ENCODE results near the gene COL23A1.

The COL23A1 gene

DNA sequence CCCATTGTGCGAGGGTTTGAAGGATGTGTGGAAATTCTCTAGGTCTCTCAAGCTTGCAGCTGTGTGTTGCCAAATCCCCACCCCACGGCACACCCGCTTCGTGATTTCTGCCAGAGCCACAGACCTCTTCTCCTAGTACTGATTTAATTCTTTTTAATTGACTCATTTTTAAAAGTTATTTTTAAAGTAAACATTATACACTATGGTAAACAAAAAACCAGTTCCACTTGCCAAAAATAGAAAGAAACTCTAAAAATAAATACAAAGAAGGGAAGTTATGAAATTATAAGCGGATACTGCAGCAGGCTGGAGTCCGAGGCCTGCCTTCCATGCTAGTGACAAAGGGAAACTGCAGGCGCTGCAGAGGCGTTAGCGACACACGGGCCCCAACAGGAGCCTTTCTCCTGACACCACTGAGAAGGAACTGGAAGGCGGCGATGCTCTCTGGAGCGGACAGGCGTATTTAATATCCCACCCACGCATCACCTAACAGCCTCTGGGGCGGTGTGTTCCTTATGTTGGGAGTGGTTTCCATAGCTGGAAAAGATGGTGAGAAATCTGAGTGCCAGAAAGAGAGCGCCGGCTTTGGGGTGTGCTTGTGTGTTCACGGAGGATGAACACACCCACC, 122.5 kb downstream of the COL23A1 start:
- Histone ChIP-seq H3K9me3 (replicated peaks in 1 of 2; ENCODE audit: control insufficient read depth in 2 of 2, insufficient read depth in 1 of 2, low read depth in 1 of 2, low read length in 2 of 2) (peaks cover 0 to 3% of the 10 kb centered on the region in 2 donors), H3K4ac (ENCODE audit: low read length) (no peak overlapping the region), H2BK5ac (ENCODE audit: low read length) (no peak overlapping the region), H3K4me3 (ENCODE audit: low read length in 2 of 2) (no peak overlapping the region), H2AFZ (ENCODE audit: low read length) (peak overlapping the region; percentile 66), H2AK5ac (ENCODE audit: low read depth, low read length) (no peak overlapping the region), H3K27me3 (ENCODE audit: control insufficient read depth in 3 of 3, insufficient read depth in 3 of 3, low read depth in 1 of 3, low read length in 3 of 3) (no peaks in the 10 kb centered on the region), H2BK12ac (ENCODE audit: low read length) (no peak overlapping the region), H3K4me2 (ENCODE audit: insufficient read depth, low read length, poor library complexity, severe bottlenecking) (no peak overlapping the region), H3K79me1 (ENCODE audit: low read depth, low read length) (no peaks in the 10 kb centered on the region), H3K18ac (ENCODE audit: low read length) (no peak overlapping the region), H4K8ac (ENCODE audit: low read depth, low read length) (no peak overlapping the region), H3K9ac (ENCODE audit: low read depth, low read length, poor library complexity) (no peak overlapping the region), H2BK15ac (ENCODE audit: low read length) (no peak overlapping the region), H3K4me1 (ENCODE audit: control insufficient read depth in 2 of 2, insufficient read depth in 1 of 2, low read depth in 1 of 2, low read length in 2 of 2) (peaks cover 13 to 22% of the 10 kb centered on the region in 2 donors), H3K23ac (ENCODE audit: low read depth, low read length, poor library complexity) (no peak overlapping the region), H3K27ac (replicated peaks; ENCODE audit: low read length) (no peak overlapping the region), H4K91ac (ENCODE audit: low read depth, low read length, poor library complexity) (no peak overlapping the region), H2BK120ac (ENCODE audit: low read depth, low read length) (no peak overlapping the region), H3K14ac (ENCODE audit: low read length) (no peak overlapping the region), H3K36me3 (replicated peaks in 1 of 2; ENCODE audit: control insufficient read depth in 2 of 2, insufficient read depth in 2 of 2, low read length in 2 of 2) (no peaks in the 10 kb centered on the region)
- no peak for DNase-seq (ENCODE audit: low spot score)
- WGBS, 2 donors (ENCODE audit: extremely low coverage in 2 of 2, insufficient read length in 2 of 2, insufficient replicate concordance in 1 of 2), result no CpG with 5 or more reads among the region's 19 CpGs

DNA sequence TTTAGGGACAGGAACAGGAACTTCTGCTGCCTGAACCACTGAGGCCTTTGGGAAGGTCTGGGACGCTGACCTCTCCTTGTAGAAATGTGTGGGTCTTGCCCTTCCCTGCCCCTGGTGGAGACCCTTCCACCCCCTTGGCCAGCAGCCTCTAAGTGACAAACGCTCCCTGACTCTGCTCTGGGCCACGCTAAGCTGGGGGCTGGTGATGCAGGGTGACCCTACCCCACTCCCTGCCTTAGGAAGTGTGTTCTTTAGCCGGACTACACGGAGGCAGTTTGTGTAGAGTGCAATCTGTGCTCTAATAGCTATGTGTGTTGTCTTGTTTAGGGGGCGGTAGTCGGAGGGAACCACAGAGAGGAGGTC, 123.0 kb downstream of the COL23A1 start:
- no peaks in the 10 kb centered on the region for H3K36me3 ChIP-seq (replicated peaks in 1 of 2; ENCODE audit: control insufficient read depth in 2 of 2, insufficient read depth in 2 of 2, low read length in 2 of 2)
- H3K4me1 ChIP-seq (ENCODE audit: control insufficient read depth in 2 of 2, insufficient read depth in 1 of 2, low read depth in 1 of 2, low read length in 2 of 2), result peaks cover 13 to 23% of the 10 kb centered on the region in 2 donors
- H2AFZ ChIP-seq (ENCODE audit: low read length), result peak overlapping the region; percentile 31
- no peaks in the 10 kb centered on the region for H3K79me1 ChIP-seq (ENCODE audit: low read depth, low read length)
- no peak overlapping the region for H2BK15ac ChIP-seq (ENCODE audit: low read length)
- H3K9me3 ChIP-seq (replicated peaks in 1 of 2; ENCODE audit: control insufficient read depth in 2 of 2, insufficient read depth in 1 of 2, low read depth in 1 of 2, low read length in 2 of 2), result peaks cover 0 to 3% of the 10 kb centered on the region in 2 donors
- no peak overlapping the region for H3K14ac ChIP-seq (ENCODE audit: low read length)
- WGBS, 2 donors (ENCODE audit: extremely low coverage in 2 of 2, insufficient read length in 2 of 2, insufficient replicate concordance in 1 of 2), result no CpG with 5 or more reads among the region's 7 CpGs
- H3K27ac ChIP-seq (replicated peaks; ENCODE audit: low read length), result no peak overlapping the region
- peak overlapping the region; percentile 18 for H2BK12ac ChIP-seq (ENCODE audit: low read length)
- H3K23ac ChIP-seq (ENCODE audit: low read depth, low read length, poor library complexity), result peak overlapping the region; percentile 83
- no peak overlapping the region for H3K4me3 ChIP-seq (ENCODE audit: low read length in 2 of 2)
- H4K8ac ChIP-seq (ENCODE audit: low read depth, low read length), result no peak overlapping the region
- H2AK5ac ChIP-seq (ENCODE audit: low read depth, low read length), result no peak overlapping the region
- no peaks in the 10 kb centered on the region for H3K27me3 ChIP-seq (ENCODE audit: control insufficient read depth in 3 of 3, insufficient read depth in 3 of 3, low read depth in 1 of 3, low read length in 3 of 3)
- no peak overlapping the region for H3K4me2 ChIP-seq (ENCODE audit: insufficient read depth, low read length, poor library complexity, severe bottlenecking)
- no peak overlapping the region for H3K4ac ChIP-seq (ENCODE audit: low read length)
- H4K91ac ChIP-seq (ENCODE audit: low read depth, low read length, poor library complexity), result no peak overlapping the region
- no peak overlapping the region for H3K9ac ChIP-seq (ENCODE audit: low read depth, low read length, poor library complexity)
- no peak overlapping the region for H2BK5ac ChIP-seq (ENCODE audit: low read length)
- DNase-seq (ENCODE audit: low spot score), result no peak
- H2BK120ac ChIP-seq (ENCODE audit: low read depth, low read length), result peak overlapping the region; percentile 52
- peak overlapping the region; percentile 84 for H3K18ac ChIP-seq (ENCODE audit: low read length)

DNA sequence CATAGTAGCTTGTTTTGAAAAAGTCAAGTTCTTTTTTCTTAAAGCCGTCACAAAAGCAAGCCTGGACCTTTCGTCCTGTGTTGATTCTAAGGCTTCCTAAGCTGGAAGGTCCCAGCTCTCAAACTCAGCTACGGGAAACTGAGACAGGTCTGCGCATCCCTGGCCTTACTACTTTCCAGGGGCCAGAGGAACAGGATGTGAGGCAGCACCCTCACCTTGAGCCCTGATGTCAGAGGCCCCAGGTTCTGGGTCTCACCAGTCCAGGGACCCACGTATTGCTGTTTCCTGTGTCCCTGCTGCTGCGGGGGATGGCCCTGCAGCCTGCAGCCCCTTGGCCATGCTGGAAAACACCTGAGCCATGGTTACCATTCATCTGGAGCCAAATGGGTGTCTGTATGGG, 123.9 kb downstream of the COL23A1 start:
- Histone ChIP-seq H2AK5ac (ENCODE audit: low read depth, low read length) (no peak overlapping the region), H2BK12ac (ENCODE audit: low read length) (no peak overlapping the region), H3K18ac (ENCODE audit: low read length) (peak overlapping the region; percentile 28), H3K4me2 (ENCODE audit: insufficient read depth, low read length, poor library complexity, severe bottlenecking) (no peak overlapping the region), H2BK15ac (ENCODE audit: low read length) (no peak overlapping the region), H3K27me3 (ENCODE audit: control insufficient read depth in 3 of 3, insufficient read depth in 3 of 3, low read depth in 1 of 3, low read length in 3 of 3) (no peaks in the 10 kb centered on the region), H3K27ac (replicated peaks; ENCODE audit: low read length) (no peak overlapping the region), H2BK120ac (ENCODE audit: low read depth, low read length) (no peak overlapping the region), H4K91ac (ENCODE audit: low read depth, low read length, poor library complexity) (no peak overlapping the region), H3K23ac (ENCODE audit: low read depth, low read length, poor library complexity) (no peak overlapping the region), H2BK5ac (ENCODE audit: low read length) (no peak overlapping the region), H3K4me1 (ENCODE audit: control insufficient read depth in 2 of 2, insufficient read depth in 1 of 2, low read depth in 1 of 2, low read length in 2 of 2) (peaks cover 10 to 24% of the 10 kb centered on the region in 2 donors), H4K8ac (ENCODE audit: low read depth, low read length) (no peak overlapping the region), H3K9me3 (replicated peaks in 1 of 2; ENCODE audit: control insufficient read depth in 2 of 2, insufficient read depth in 1 of 2, low read depth in 1 of 2, low read length in 2 of 2) (peaks cover 0 to 3% of the 10 kb centered on the region in 2 donors), H3K36me3 (replicated peaks in 1 of 2; ENCODE audit: control insufficient read depth in 2 of 2, insufficient read depth in 2 of 2, low read length in 2 of 2) (no peaks in the 10 kb centered on the region), H3K9ac (ENCODE audit: low read depth, low read length, poor library complexity) (peak overlapping the region; percentile 13), H3K79me1 (ENCODE audit: low read depth, low read length) (no peaks in the 10 kb centered on the region), H3K14ac (ENCODE audit: low read length) (no peak overlapping the region), H2AFZ (ENCODE audit: low read length) (no peak overlapping the region), H3K4me3 (ENCODE audit: low read length in 2 of 2) (no peak overlapping the region), H3K4ac (ENCODE audit: low read length) (no peak overlapping the region)
- DNase-seq (ENCODE audit: low spot score), result no peak
- no CpG with 5 or more reads among the region's 6 CpGs for WGBS, 2 donors (ENCODE audit: extremely low coverage in 2 of 2, insufficient read length in 2 of 2, insufficient replicate concordance in 1 of 2)

DNA sequence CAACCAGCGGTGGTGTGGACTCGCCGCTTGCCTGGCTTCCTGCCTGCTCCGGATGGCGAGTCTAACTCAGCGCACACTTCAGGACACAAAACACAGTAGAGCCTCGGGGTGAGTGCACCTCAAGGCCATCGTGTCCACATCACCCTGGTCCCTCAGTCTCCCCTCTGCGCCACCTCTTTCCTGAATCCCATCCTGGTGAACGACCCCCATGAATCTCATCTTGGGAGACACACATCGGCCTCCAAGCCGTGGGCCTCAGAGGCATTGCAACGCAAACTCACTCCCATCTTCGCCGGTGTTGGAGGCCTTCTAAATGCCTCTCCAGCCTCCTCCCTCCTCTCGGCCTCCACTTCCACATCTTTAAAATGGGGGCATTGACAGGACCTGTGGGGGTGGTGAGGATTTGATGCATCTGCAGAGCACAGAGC, 124.3 kb downstream of the COL23A1 start:
- no peak overlapping the region for H3K4me2 ChIP-seq (ENCODE audit: insufficient read depth, low read length, poor library complexity, severe bottlenecking)

More for the DNA sequence above, 124.3 kb downstream of the COL23A1 start:
- Histone ChIP-seq H3K9ac (ENCODE audit: low read depth, low read length, poor library complexity) (no peak overlapping the region), H3K18ac (ENCODE audit: low read length) (peak overlapping the region; percentile 27), H3K36me3 (replicated peaks in 1 of 2; ENCODE audit: control insufficient read depth in 2 of 2, insufficient read depth in 2 of 2, low read length in 2 of 2) (no peaks in the 10 kb centered on the region), H3K23ac (ENCODE audit: low read depth, low read length, poor library complexity) (no peak overlapping the region), H3K14ac (ENCODE audit: low read length) (no peak overlapping the region), H2BK120ac (ENCODE audit: low read depth, low read length) (no peak overlapping the region), H2BK15ac (ENCODE audit: low read length) (no peak overlapping the region), H2AFZ (ENCODE audit: low read length) (no peak overlapping the region), H3K4me3 (ENCODE audit: low read length in 2 of 2) (no peak overlapping the region), H3K9me3 (replicated peaks in 1 of 2; ENCODE audit: control insufficient read depth in 2 of 2, insufficient read depth in 1 of 2, low read depth in 1 of 2, low read length in 2 of 2) (peaks cover 0 to 3% of the 10 kb centered on the region in 2 donors), H3K4me1 (ENCODE audit: control insufficient read depth in 2 of 2, insufficient read depth in 1 of 2, low read depth in 1 of 2, low read length in 2 of 2) (peaks cover 12 to 24% of the 10 kb centered on the region in 2 donors), H4K8ac (ENCODE audit: low read depth, low read length) (no peak overlapping the region), H3K79me1 (ENCODE audit: low read depth, low read length) (no peaks in the 10 kb centered on the region), H3K27me3 (ENCODE audit: control insufficient read depth in 3 of 3, insufficient read depth in 3 of 3, low read depth in 1 of 3, low read length in 3 of 3) (no peaks in the 10 kb centered on the region), H2AK5ac (ENCODE audit: low read depth, low read length) (no peak overlapping the region), H3K27ac (replicated peaks; ENCODE audit: low read length) (no peak overlapping the region), H2BK12ac (ENCODE audit: low read length) (peak overlapping the region; percentile 34), H2BK5ac (ENCODE audit: low read length) (no peak overlapping the region), H3K4ac (ENCODE audit: low read length) (no peak overlapping the region), H4K91ac (ENCODE audit: low read depth, low read length, poor library complexity) (no peak overlapping the region)
- DNase-seq (ENCODE audit: low spot score), result no peak
- no CpG with 5 or more reads among the region's 16 CpGs for WGBS, 2 donors (ENCODE audit: extremely low coverage in 2 of 2, insufficient read length in 2 of 2, insufficient replicate concordance in 1 of 2)

Measured in neuronal stem cell (in vitro differentiated cells).